Measurements from ENCODE around the gene ACTR8. TPM values are rescaled to one million over a fixed set of nuclear protein-coding genes. Genes with fewer than 3 reads are reported as not detected.

ACTR8 gene
- total and polyA plus RNA-seq, 2 of the 13 experiments (the other 11 are each of a cell fraction or from before 2014, with no cell fraction given): 15.5 to 29.0 TPM

- no peak for TF ChIP-seq KDM6A (CRISPR knock-in tag; IDR thresholded peaks at IDR 0.05; ENCODE audit: low read depth)
- TF ChIP-seq KAT7 (CRISPR knock-in tag; IDR thresholded peaks at IDR 0.05; ENCODE audit: borderline replicate concordance): no peak; the same call in 1 of the 2 replicates
- peak; percentile 94 for TF ChIP-seq PHF20 (CRISPR knock-in tag; IDR thresholded peaks at IDR 0.05)
- TF ChIP-seq PHF8 (CRISPR knock-in tag; IDR thresholded peaks at IDR 0.05): peak; percentile 85
- no peak; the same call in none of the 2 replicates for TF ChIP-seq TFE3 (CRISPR knock-in tag; IDR thresholded peaks at IDR 0.05)
- no peak for TF ChIP-seq ZNF326 (CRISPR knock-in tag; IDR thresholded peaks at IDR 0.05; ENCODE audit: borderline replicate concordance)
- TF ChIP-seq PTBP1 (IDR thresholded peaks at IDR 0.05; ENCODE audit: low read depth, low read length, poor library complexity, severe bottlenecking): no peak
- TF ChIP-seq ERF (CRISPR knock-in tag; IDR thresholded peaks at IDR 0.05): no peak
- no peak for TF ChIP-seq NR2F6 (IDR thresholded peaks at IDR 0.05)
- TF ChIP-seq NR2F6 (CRISPR knock-in tag; IDR thresholded peaks at IDR 0.05): 0 out of 2 replicates have a peak, but pooled peaks have one; percentile 3
- no peak for TF ChIP-seq NR1H2 (CRISPR knock-in tag; IDR thresholded peaks at IDR 0.05; ENCODE audit: borderline replicate concordance, low read depth)
- TF ChIP-seq, protein P1, sequence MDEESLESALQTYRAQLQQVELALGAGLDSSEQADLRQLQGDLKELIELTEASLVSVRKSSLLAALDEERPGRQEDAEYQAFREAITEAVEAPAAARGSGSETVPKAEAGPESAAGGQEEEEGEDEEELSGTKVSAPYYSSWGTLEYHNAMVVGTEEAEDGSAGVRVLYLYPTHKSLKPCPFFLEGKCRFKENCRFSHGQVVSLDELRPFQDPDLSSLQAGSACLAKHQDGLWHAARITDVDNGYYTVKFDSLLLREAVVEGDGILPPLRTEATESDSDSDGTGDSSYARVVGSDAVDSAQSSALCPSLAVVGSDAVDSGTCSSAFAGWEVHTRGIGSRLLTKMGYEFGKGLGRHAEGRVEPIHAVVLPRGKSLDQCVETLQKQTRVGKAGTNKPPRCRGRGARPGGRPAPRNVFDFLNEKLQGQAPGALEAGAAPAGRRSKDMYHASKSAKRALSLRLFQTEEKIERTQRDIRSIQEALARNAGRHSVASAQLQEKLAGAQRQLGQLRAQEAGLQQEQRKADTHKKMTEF (CRISPR knock-in tag; IDR thresholded peaks at IDR 0.05): peak; percentile 49; the same call in 1 of the 2 replicates
- TF ChIP-seq ZNF839 (CRISPR knock-in tag; IDR thresholded peaks at IDR 0.05; ENCODE audit: borderline replicate concordance): no peak
- TF ChIP-seq HDAC6 (IDR thresholded peaks at IDR 0.05; ENCODE audit: low read depth, low read length): no peak
- TF ChIP-seq TFDP2 (CRISPR knock-in tag; IDR thresholded peaks at IDR 0.05): peak; percentile 56
- TF ChIP-seq RXRA (CRISPR knock-in tag; IDR thresholded peaks at IDR 0.05): no peak
- TF ChIP-seq ZBTB38 (CRISPR knock-in tag; IDR thresholded peaks at IDR 0.05): no peak
- no peak for TF ChIP-seq ZNF777 (CRISPR knock-in tag; IDR thresholded peaks at IDR 0.05)
- TF ChIP-seq FOXM1 (CRISPR knock-in tag; IDR thresholded peaks at IDR 0.05): no peak
- TF ChIP-seq BORCS8-MEF2B (CRISPR knock-in tag; IDR thresholded peaks at IDR 0.05): no peak
- TF ChIP-seq, protein P2, sequence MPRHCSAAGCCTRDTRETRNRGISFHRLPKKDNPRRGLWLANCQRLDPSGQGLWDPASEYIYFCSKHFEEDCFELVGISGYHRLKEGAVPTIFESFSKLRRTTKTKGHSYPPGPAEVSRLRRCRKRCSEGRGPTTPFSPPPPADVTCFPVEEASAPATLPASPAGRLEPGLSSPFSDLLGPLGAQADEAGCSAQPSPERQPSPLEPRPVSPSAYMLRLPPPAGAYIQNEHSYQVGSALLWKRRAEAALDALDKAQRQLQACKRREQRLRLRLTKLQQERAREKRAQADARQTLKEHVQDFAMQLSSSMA (CRISPR knock-in tag; IDR thresholded peaks at IDR 0.05): no peak; the same call in 1 of the 2 replicates
- no peak for TF ChIP-seq ZFP36L1 (CRISPR knock-in tag; IDR thresholded peaks at IDR 0.05)
- TF ChIP-seq CC2D1A (CRISPR knock-in tag; IDR thresholded peaks at IDR 0.05): no peak
- TF ChIP-seq CCAR2 (optimal IDR thresholded peaks at IDR 0.05; ENCODE audit: low read depth, low read length): no peak
- no peak for TF ChIP-seq SIX1 (CRISPR knock-in tag; IDR thresholded peaks at IDR 0.05; ENCODE audit: borderline replicate concordance)
- TF ChIP-seq, protein P3, sequence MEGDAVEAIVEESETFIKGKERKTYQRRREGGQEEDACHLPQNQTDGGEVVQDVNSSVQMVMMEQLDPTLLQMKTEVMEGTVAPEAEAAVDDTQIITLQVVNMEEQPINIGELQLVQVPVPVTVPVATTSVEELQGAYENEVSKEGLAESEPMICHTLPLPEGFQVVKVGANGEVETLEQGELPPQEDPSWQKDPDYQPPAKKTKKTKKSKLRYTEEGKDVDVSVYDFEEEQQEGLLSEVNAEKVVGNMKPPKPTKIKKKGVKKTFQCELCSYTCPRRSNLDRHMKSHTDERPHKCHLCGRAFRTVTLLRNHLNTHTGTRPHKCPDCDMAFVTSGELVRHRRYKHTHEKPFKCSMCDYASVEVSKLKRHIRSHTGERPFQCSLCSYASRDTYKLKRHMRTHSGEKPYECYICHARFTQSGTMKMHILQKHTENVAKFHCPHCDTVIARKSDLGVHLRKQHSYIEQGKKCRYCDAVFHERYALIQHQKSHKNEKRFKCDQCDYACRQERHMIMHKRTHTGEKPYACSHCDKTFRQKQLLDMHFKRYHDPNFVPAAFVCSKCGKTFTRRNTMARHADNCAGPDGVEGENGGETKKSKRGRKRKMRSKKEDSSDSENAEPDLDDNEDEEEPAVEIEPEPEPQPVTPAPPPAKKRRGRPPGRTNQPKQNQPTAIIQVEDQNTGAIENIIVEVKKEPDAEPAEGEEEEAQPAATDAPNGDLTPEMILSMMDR (CRISPR knock-in tag; IDR thresholded peaks at IDR 0.05): no peak
These were observed 9.7 kb upstream of the ACTR8 start, which contains the start of gene SELENOK (continued) for GRCh38 chr3:53891497-53892285.

Data from HepG2 (cell line).